Measurements from ENCODE around the gene TRIM65. TPM values are rescaled to one million over a fixed set of nuclear protein-coding genes. Genes with fewer than 3 reads are reported as not detected.
"Not testable (repeated sequence)": the region's sequence is repeated elsewhere in the genome, so short reads cannot be mapped to it uniquely, and the experiment has no call there.

TRIM65 gene
- polyA plus RNA-seq, 4 donors = 11.5 to 14.7 (median 12.8) TPM

- no peak for DNase-seq (ENCODE audit: low read depth in 4 of 4, low spot score in 3 of 4)
Observed at GRCh38 chr17:75898791-75899190, 2.0 kb upstream of the TRIM65 start.

GRCh38 chr17:75898065-75898464 lies 1.3 kb upstream of the TRIM65 start:
- DNase-seq (ENCODE audit: low read depth in 4 of 4, low spot score in 3 of 4) = no peak

- no peak for DNase-seq (ENCODE audit: low read depth in 4 of 4, low spot score in 3 of 4)
Observed at GRCh38 chr17:75897160-75898019, 639 bp upstream of the TRIM65 start.

- no peak for DNase-seq (ENCODE audit: low read depth in 4 of 4, low spot score in 3 of 4)
Observed at GRCh38 chr17:75895370-75896155, 1.2 kb downstream of the TRIM65 start.

DNA sequence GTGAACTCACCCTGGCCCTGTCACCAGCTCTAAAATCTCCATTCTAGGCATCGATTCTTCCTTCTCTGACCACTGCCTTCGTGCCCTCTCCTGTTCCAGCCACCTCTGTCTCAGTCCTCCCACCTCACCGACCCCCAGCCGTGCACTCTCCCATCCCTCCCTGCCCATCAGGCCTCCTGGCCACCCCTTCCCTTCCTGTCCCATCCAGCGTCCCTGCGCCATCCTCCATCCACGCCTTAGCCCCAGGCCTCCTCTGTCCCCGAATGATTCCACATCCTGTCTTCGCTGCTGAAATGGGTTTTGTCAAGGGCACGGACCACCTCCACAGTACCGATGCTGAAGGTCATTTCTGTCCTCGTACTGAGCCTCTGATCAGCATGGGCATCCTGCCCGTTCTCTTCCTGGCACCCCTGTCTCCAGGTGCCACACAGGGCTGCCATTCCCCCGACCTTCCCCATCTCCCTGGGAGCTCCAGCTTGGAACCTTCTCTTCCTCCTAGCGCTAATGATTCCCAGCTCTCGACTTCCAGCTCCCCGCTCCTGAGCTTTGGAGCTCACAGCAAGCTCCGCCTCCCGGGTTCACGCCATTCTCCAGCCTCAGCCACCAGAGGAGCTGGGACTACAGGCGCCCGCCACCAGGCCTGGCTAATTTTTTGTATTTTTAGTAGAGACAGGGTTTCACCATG lies 2.6 kb downstream of the TRIM65 start:
- no peak for DNase-seq (ENCODE audit: low read depth in 4 of 4, low spot score in 3 of 4)

- DNase-seq (ENCODE audit: low read depth in 4 of 4, low spot score in 3 of 4) = no peak
Observed at GRCh38 chr17:75893305-75894048, 3.3 kb downstream of the TRIM65 start.

- DNase-seq (ENCODE audit: low read depth in 4 of 4, low spot score in 3 of 4) = no peak
Observed at GRCh38 chr17:75892556-75893224, 4.1 kb downstream of the TRIM65 start.

GRCh38 chr17:75891605-75892555 lies 4.9 kb downstream of the TRIM65 start:
- DNase-seq (ENCODE audit: low read depth in 4 of 4, low spot score in 3 of 4) = no peak

GRCh38 chr17:75891022-75891604 lies 5.6 kb downstream of the TRIM65 start:
- DNase-seq (ENCODE audit: low read depth in 4 of 4, low spot score in 3 of 4) = no peak

DNA sequence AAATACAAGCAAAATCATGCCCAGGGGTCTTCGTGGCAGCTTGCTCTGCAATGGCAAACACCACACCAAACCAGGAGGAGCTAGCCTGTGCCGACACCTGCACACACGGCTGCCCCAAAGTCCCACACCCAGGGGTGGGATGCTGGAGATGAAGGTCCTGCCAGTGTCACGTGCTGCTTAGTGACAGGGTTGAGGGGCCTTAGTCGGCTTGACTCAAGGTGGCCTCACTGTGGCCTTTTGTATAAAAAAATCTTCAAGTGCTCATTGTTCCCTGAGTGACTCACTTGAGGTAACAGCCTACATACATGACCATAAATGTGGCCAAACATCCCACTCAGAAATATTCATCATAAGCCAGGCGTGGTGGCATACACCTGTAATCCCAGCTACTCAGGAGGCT lies 7.3 kb downstream of the TRIM65 start:
- no peak for DNase-seq (ENCODE audit: low read depth in 4 of 4, low spot score in 3 of 4)

- no peak for DNase-seq (ENCODE audit: low read depth in 4 of 4, low spot score in 3 of 4)
Observed at GRCh38 chr17:75888484-75888883, 8.3 kb downstream of the TRIM65 start.

GRCh38 chr17:75885860-75886259 lies 10.9 kb downstream of the TRIM65 start:
- DNase-seq (ENCODE audit: low read depth in 4 of 4, low spot score in 3 of 4) = not testable (repeated sequence)

DNA sequence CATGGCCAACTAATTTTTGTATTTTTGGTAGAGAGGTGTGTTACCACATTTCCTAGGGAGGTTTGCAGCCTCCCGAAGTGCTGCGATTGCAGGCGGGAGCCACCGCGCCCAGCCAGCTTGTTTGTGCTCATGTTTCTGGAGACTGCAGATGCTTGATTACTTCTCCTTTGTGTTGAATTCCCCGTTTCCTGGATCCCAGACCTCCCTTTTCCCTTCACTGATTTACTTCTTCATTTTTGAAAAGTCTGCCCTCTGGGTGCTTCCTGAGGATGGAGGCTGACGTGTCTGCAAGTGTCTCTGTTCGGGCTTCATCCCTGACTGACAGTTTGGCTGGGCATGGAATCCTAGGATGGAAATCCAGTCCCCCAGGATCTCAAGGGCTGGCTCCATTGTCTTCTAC lies 11.3 kb downstream of the TRIM65 start:
- no peak for DNase-seq (ENCODE audit: low read depth in 4 of 4, low spot score in 3 of 4)

DNA sequence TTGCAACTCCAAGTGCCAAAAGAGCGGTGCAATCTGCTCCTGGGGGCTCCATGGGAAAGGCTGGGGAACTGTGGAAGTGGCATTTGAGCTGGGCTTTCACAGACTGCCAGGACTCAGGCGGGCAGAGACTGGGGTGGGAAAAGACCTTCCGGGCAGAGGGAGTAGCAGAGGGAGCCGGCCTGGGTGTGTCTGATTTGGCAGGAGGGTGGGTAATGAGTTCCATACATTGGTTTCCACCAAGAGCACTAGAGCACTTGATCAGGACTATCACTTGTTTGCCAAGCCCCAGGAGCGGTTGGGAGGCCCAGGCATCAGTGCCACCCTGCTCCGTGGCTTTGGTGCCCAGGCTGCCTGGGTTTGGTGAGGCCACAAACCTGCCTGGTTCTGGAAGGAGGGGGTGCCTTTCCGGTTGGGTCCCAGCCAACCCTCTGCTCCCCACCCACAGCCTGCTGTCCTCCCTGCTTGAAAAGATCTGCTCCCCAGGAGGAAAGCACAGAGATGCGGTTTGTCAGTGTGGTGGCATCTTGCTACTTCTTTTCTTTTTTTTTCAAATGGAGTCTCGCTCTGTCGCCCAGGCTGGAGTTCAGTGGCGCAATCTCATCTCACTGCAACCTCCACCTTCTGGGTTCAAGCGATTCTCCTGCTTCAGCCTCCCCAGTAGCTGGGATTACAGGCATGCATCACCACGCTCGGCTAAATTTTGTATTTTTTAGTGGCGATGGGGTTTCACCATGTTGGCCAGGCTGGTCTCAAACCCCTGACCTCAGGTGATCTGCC lies 14.9 kb downstream of the TRIM65 start:
- DNase-seq (ENCODE audit: low read depth in 4 of 4, low spot score in 3 of 4) = no peak

- no peak for DNase-seq (ENCODE audit: low read depth in 4 of 4, low spot score in 3 of 4)
Observed at GRCh38 chr17:75880266-75880665, 16.5 kb downstream of the TRIM65 start.

DNA sequence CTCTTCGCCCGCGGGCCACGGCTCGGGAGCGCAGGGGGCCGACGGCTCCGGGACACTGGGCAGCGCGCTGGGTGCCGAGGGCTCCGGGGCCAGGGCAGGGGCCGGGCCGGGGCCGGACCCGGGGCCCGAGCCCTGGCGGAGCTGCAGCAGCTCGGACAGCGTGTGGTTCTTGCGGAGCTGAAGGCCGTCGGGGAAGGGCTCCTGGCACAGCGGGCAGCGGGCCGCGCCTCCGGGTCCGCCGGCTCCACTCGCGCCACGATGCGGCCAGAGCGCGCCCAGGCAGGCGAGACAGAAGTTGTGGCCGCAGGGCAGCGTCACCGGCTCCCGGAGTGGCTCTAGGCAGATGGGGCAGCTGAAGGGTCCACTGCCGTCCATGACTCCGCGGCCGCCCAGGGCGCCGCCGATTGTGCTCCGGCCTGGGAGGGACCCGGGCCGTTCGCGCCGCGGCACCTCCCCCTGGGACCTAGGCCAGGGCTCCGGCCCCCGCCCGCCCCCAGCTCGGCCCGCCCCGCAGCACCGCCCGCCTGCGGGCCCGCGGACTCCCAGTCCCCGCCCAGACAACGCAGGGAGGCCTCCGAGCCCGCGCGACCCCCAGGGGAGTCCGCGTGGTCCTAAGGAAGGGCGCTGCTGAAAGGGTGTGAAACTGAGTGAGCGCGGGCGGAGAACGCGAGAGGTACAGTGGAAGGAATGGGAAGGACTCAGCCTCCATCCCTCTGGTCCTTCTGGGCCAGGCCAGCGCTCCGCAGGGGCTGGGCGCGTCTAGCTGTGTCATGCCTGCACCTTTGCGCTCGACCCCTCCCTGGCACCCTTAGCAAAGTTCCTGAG lies 18.4 kb downstream of the TRIM65 start, which contains the start of gene TRIM47:
TRIM47 (minus strand) TSS at position 408 of the 825 bp plus-strand sequence; CDS start at position 375, 33 bp downstream.
- no peak for DNase-seq (ENCODE audit: low read depth in 4 of 4, low spot score in 3 of 4)

GRCh38 chr17:75877752-75878173 lies 19.0 kb downstream of the TRIM65 start:
- DNase-seq (ENCODE audit: low read depth in 4 of 4, low spot score in 3 of 4) = no peak

Measured in right renal pelvis (tissue), 4 donors.